Stomach (tissue), 9 donors: ENCODE data around the gene DMTF1. TPM values are rescaled to one million over a fixed set of nuclear protein-coding genes. Genes with fewer than 3 reads are reported as not detected.

ENCODE experiments used
- DNase-seq, 2 donors: peaks; one replicate each; pipeline versions ENCODE4 v3.0.0 to v3.0.0-alpha.2; 2013 to 2019
- H3K27ac ChIP-seq, 5 donors: fragments of 200-600 bp in 4 of 5; sonication (generic) in 4 of 5; one replicate each; pipeline ENCODE4 v1.5.1; 2013 to 2019; ENCODE audit warnings: mild to moderate bottlenecking in 1 of 5, moderate library complexity in 1 of 5
- H3K27me3 ChIP-seq, 3 donors: fragments of 200-600 bp; sonication (generic); one replicate each; pipeline ENCODE4 v1.5.1; 2017 to 2019; ENCODE audit warnings: mixed run types in 1 of 3
- H3K36me3 ChIP-seq, 4 donors: fragments of 200-600 bp; sonication (generic); 1 replicate in 3 of 4; 2 replicates in 1 of 4; pipeline ENCODE4 v1.5.1; 2016 to 2019
- H3K4me1 ChIP-seq, 4 donors: fragments of 200-600 bp; sonication (generic); one replicate each; pipeline ENCODE4 v1.5.1; 2016 to 2019
- H3K4me3 ChIP-seq, 4 donors: fragments of 200-600 bp; sonication (generic) in 3 of 4; one replicate each; pipeline ENCODE4 v1.5.1; 2016 to 2019; ENCODE audit warnings: mild to moderate bottlenecking in 1 of 4
- H3K9me3 ChIP-seq, 4 donors: fragments of 200-600 bp; sonication (generic); one replicate each; pipeline ENCODE4 v1.5.1; 2016 to 2019
- EP300 ChIP-seq: sonication (generic); formaldehyde crosslinking; IDR thresholded peaks from one replicate; pipeline ENCODE4 v1.6.1; 2017; ENCODE audit warnings: antibody characterized with exemption
- POLR2A ChIP-seq, 4 donors: fragments of 450-650 bp; IDR thresholded peaks; one replicate each; pipeline ENCODE4 v1.6.1; 2016; ENCODE audit warnings: antibody characterized with exemption in 4 of 4, control low read depth in 2 of 4, mild to moderate bottlenecking in 1 of 4, moderate library complexity in 1 of 4
- POLR2AphosphoS5 ChIP-seq, 3 donors: sonication (generic); formaldehyde crosslinking; IDR thresholded peaks; one replicate each; pipeline ENCODE4 v1.6.1; 2016; ENCODE audit warnings: antibody characterized with exemption in 3 of 3
- WGBS, 5 donors: extraction: QIAGEN DNeasy Blood & Tissue Kit in 3 of 5; methylation state at CpG; one replicate each; pipeline versions ENCODE4 v1.1.5 to v1.1.7; 2013 to 2018; 5-methylcytosine and 5-hydroxymethylcytosine counted together
- intact Hi-C: fragments of 100-400 bp; cut with DNase I; formaldehyde crosslinking; loops from one replicate; pipeline ENCODE4 v1.15.1; 2023; ENCODE audit warnings: low total_unique reads
- polyA plus RNA-seq, 3 donors: library from polyadenylated mRNA; stranded (reverse); fragments of 200-250 nt; gene quantifications; one replicate each; pipeline ENCODE4 v1.2.3, GENCODE V29; 2013
- total RNA-seq, 5 donors: library from RNA; depleted of rRNA; stranded (reverse); fragments of >200 nt; gene quantifications; one replicate each; pipeline versions ENCODE4 v1.1.0 to v1.2.3, GENCODE V29; 2014 to 2016
- TF ChIP-seq, protein P1 (sequence below), 7 experiments: fragments of 450-650 bp in 4 of 7; fragments of 200-600 bp in 3 of 7; sonication (generic) in 3 of 7; IDR thresholded peaks; one replicate each; pipeline ENCODE4 v1.5.1; 2016 to 2019; ENCODE audit warnings: antibody characterized with exemption in 7 of 7, control low read depth in 2 of 7, mild to moderate bottlenecking in 1 of 7
- donor health status: healthy with polysubstance abuse.
- donor health status: Bipolar disorder and iron deficiency.
- donor health status: healthy.

Gene DMTF1
- total and polyA plus RNA-seq, 8 donors: 10.5 to 233 (median 70.8) TPM

DNA sequence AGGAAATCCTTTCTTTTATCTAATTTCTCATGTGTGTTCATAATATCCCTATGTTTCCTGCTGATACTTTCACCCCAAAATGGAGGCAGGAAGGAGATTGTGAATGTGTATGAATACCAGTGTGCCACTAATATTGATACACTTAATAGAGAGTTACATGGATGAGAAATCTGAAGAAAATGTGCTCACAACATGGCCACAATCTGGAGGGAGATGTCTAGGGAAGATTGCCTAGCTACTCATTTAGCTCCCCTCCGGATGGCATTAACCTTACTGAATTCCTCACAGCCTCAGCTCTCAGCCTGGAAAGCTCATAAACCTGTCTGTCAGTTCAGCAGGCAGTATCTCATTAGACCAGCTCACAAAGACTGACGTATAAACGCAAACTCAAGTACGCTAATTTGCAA is 23.4 kb upstream of the DMTF1 start:
- intact Hi-C loops: no loop called here
- no peaks in the 10 kb centered on the region for H3K4me1 ChIP-seq
- no peak for DNase-seq
- no peaks in the 10 kb centered on the region for H3K9me3 ChIP-seq
- 30 to 48% (median 36%) methylated on average over 4 of the region's 4 CpGs for WGBS, 5 donors
- no peaks in the 10 kb centered on the region for H3K36me3 ChIP-seq
- H3K27me3 ChIP-seq: no peaks in the 10 kb centered on the region
- H3K27ac ChIP-seq: no peak overlapping the region
- no peak overlapping the region for H3K4me3 ChIP-seq
- TF ChIP-seq POLR2A (IDR thresholded peaks at IDR 0.05) (no peak), EP300 (no peak)

DNA sequence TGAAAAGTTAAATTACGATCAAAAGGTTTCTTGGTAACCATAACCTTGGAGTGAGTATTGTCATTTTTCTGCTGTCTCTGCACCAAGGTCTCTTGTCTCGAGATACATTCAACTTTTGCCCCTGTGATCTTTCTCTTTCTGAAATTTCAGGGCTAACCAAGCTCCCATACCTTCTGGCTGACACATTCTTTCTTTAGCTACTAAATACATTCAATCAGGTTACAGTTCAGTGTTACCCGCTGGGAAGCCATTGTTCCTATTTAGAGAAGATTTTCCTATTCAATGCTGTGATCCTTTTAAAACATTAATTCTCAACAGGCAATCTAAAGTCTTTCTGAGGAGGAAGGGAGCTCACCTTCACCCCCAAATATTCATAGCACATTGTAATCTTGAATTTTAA is 22.9 kb upstream of the DMTF1 start:
- no peaks in the 10 kb centered on the region for H3K4me1 ChIP-seq
- no peaks in the 10 kb centered on the region for H3K27me3 ChIP-seq
- TF ChIP-seq EP300: no peak
- no peak for TF ChIP-seq POLR2AphosphoS5 (IDR thresholded peaks at IDR 0.05)
- TF ChIP-seq, protein P1, sequence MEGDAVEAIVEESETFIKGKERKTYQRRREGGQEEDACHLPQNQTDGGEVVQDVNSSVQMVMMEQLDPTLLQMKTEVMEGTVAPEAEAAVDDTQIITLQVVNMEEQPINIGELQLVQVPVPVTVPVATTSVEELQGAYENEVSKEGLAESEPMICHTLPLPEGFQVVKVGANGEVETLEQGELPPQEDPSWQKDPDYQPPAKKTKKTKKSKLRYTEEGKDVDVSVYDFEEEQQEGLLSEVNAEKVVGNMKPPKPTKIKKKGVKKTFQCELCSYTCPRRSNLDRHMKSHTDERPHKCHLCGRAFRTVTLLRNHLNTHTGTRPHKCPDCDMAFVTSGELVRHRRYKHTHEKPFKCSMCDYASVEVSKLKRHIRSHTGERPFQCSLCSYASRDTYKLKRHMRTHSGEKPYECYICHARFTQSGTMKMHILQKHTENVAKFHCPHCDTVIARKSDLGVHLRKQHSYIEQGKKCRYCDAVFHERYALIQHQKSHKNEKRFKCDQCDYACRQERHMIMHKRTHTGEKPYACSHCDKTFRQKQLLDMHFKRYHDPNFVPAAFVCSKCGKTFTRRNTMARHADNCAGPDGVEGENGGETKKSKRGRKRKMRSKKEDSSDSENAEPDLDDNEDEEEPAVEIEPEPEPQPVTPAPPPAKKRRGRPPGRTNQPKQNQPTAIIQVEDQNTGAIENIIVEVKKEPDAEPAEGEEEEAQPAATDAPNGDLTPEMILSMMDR (IDR thresholded peaks at IDR 0.05): no peak
- TF ChIP-seq POLR2A (IDR thresholded peaks at IDR 0.05): no peak
- no peak overlapping the region for H3K4me3 ChIP-seq
- H3K27ac ChIP-seq: no peak overlapping the region
- H3K9me3 ChIP-seq: no peaks in the 10 kb centered on the region
- no peak for DNase-seq
- WGBS, 5 donors: 52 to 67% (median 61%) methylated on average over 3 of the region's 3 CpGs
- intact Hi-C loops: no loop called here
- no peaks in the 10 kb centered on the region for H3K36me3 ChIP-seq

DNA sequence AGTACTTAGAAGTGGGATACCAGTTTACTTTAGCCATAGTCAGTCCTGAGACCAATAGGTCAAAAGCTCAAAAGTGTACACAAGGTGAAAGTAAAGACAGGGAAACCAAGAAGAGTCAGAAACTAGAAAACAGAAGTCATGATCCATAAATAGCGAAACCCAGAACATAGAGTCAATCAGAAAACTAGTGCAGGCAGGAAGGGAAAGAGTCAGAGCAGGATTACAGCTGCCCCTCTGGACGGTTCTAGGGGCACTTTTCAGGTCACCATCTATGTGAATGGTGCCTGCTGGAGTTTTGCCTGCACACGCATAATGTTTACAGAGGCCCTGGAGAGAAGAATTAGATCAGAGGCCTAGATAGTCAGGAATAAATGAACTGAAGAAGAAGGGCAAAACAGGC is 22.4 kb upstream of the DMTF1 start:
- H3K9me3 ChIP-seq: no peaks in the 10 kb centered on the region
- no peak for DNase-seq
- no peaks in the 10 kb centered on the region for H3K4me1 ChIP-seq
- no peak overlapping the region for H3K27ac ChIP-seq
- no peak for TF ChIP-seq EP300
- TF ChIP-seq POLR2A (IDR thresholded peaks at IDR 0.05): no peak
- TF ChIP-seq POLR2AphosphoS5 (IDR thresholded peaks at IDR 0.05): no peak
- TF ChIP-seq, protein P1 (IDR thresholded peaks at IDR 0.05): no peak
- no peaks in the 10 kb centered on the region for H3K27me3 ChIP-seq
- intact Hi-C loops: no loop called here
- H3K4me3 ChIP-seq: no peak overlapping the region
- WGBS, 5 donors: 39 to 49% (median 47%) methylated on average over 3 of the region's 3 CpGs
- no peaks in the 10 kb centered on the region for H3K36me3 ChIP-seq

DNA sequence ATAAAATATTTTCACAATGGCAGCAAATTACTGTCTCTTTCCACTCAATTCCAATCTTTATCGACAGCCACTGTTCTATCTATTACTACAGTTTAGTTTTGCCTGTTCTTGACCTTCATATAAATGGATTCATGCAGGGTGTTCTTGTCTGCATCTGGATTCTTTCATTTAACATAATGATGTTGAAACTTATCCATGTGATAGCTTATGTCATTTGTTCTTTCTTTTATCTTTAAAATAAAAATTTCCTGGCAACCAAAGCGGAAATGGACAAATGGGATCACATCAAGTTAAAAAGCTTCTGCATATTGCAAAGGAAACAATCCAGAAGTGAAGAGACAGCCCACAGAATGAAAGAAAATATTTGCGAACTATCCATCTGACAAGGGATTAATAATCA is 20.5 kb upstream of the DMTF1 start:
- TF ChIP-seq POLR2AphosphoS5 (IDR thresholded peaks at IDR 0.05) (no peak), POLR2A (IDR thresholded peaks at IDR 0.05) (no peak), EP300 (no peak)
- TF ChIP-seq, protein P1 (IDR thresholded peaks at IDR 0.05): no peak
- no peaks in the 10 kb centered on the region for H3K4me1 ChIP-seq
- no peak for DNase-seq
- no peaks in the 10 kb centered on the region for H3K36me3 ChIP-seq
- H3K4me3 ChIP-seq: no peak overlapping the region
- no peaks in the 10 kb centered on the region for H3K9me3 ChIP-seq
- H3K27me3 ChIP-seq: no peaks in the 10 kb centered on the region
- no peak overlapping the region for H3K27ac ChIP-seq
- 87 to 92% (median 90%) methylated on average over 3 of the region's 3 CpGs for WGBS, 5 donors
- intact Hi-C loops: no loop called here

DNA sequence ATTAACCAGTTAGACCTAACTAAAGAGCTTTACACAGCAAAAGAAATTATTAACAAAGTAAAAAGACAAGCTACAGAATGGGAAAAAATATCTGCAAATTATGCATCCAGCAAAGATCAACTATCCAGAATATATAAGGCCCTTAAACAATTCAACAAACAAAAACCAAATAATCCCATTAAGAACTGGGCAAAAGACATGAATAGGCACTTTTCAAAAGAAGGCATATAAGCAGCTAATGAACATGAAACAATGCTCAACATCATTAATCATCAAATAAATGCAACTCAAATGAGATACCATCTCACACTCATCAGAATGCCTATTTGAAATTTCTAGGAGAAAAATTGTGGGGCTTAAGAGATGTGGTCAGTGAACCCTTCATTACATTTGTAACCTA is 15.0 kb upstream of the DMTF1 start:
- TF ChIP-seq, protein P1 (IDR thresholded peaks at IDR 0.05): no peak
- TF ChIP-seq EP300 (no peak), POLR2A (IDR thresholded peaks at IDR 0.05) (no peak), POLR2AphosphoS5 (IDR thresholded peaks at IDR 0.05) (no peak)
- Histone ChIP-seq H3K27ac (no peak overlapping the region), H3K9me3 (no peaks in the 10 kb centered on the region), H3K4me1 (no peaks in the 10 kb centered on the region), H3K4me3 (no peak overlapping the region), H3K36me3 (no peaks in the 10 kb centered on the region), H3K27me3 (no peaks in the 10 kb centered on the region)
- intact Hi-C loops: no loop called here
- DNase-seq: no peak
